Measurements from ENCODE around the gene NTN5.

DNA sequence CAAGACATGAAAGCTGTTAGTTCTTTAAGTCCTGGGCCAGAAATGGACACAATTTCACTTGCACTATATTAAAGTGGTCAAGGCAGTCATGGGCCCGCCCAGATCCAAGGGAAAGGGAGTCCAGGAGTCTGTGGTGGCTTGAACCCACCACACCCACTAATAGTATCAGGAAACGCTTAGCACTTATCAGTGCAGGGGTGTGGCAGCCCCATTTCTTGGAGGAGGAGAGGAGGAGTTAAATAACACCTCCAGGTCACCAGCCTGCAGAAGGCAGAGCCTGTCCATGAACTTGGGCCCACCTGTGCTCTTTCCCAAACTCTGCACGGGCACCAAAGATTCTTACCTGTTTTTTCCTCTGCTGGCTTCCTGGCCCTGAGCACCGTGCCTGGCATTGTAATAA, 5.4 kb upstream of the NTN5 start:
- TF ChIP-seq, protein P1, sequence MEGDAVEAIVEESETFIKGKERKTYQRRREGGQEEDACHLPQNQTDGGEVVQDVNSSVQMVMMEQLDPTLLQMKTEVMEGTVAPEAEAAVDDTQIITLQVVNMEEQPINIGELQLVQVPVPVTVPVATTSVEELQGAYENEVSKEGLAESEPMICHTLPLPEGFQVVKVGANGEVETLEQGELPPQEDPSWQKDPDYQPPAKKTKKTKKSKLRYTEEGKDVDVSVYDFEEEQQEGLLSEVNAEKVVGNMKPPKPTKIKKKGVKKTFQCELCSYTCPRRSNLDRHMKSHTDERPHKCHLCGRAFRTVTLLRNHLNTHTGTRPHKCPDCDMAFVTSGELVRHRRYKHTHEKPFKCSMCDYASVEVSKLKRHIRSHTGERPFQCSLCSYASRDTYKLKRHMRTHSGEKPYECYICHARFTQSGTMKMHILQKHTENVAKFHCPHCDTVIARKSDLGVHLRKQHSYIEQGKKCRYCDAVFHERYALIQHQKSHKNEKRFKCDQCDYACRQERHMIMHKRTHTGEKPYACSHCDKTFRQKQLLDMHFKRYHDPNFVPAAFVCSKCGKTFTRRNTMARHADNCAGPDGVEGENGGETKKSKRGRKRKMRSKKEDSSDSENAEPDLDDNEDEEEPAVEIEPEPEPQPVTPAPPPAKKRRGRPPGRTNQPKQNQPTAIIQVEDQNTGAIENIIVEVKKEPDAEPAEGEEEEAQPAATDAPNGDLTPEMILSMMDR (conservative IDR thresholded peaks at IDR 0.05; ENCODE audit: low read depth, low read length) = no peak
- TF ChIP-seq EZH2 (IDR thresholded peaks at IDR 0.05; ENCODE audit: borderline replicate concordance, low read depth, low read length, poor library complexity, severe bottlenecking) = no peak
